CD14-positive monocyte (primary cell): Measurements from ENCODE around the gene DNAJC28. TPM values are rescaled to one million over a fixed set of nuclear protein-coding genes. Genes with fewer than 3 reads are reported as not detected.

Experiments used
- DNase-seq, 3 donors: peaks; one replicate each; pipeline ENCODE4 v3.0.0-alpha.2; 2011 to 2022
- H2AFZ ChIP-seq: 2 replicates; pipeline ENCODE4 v1.6.0; 2012; ENCODE audit warnings: mild to moderate bottlenecking, low read depth, low read length, inconsistent platforms; ENCODE audit not compliant: insufficient read depth, poor library complexity, severe bottlenecking
- H3K27ac ChIP-seq, 2 donors: 1 replicate in 1 of 2; 2 replicates in 1 of 2; pipeline ENCODE4 v1.5.1; 2012 to 2013; ENCODE audit warnings: low read length in 2 of 2, control low read depth in 1 of 2, inconsistent platforms in 1 of 2, low read depth in 1 of 2, mild to moderate bottlenecking in 1 of 2
- H3K27me3 ChIP-seq, 2 donors: one replicate each; pipeline versions ENCODE4 v1.6.0 to v1.6.1; 2011 to 2013; ENCODE audit warnings: low read length in 2 of 2; ENCODE audit not compliant: control insufficient read depth in 2 of 2, insufficient read depth in 2 of 2
- H3K36me3 ChIP-seq, 2 donors: replicated peaks in 1 of 2; 1 replicate in 1 of 2; 2 replicates in 1 of 2; pipeline versions ENCODE4 v1.5.1 to v1.6.1; 2012 to 2013; ENCODE audit warnings: low read length in 2 of 2, control low read depth in 1 of 2, inconsistent platforms in 1 of 2, mild to moderate bottlenecking in 1 of 2; ENCODE audit not compliant: insufficient read depth in 2 of 2, control insufficient read depth in 1 of 2
- H3K4me1 ChIP-seq, 2 donors: 1 replicate in 1 of 2; 2 replicates in 1 of 2; pipeline versions ENCODE4 v1.5.1 to v1.6.1; 2012 to 2013; ENCODE audit warnings: low read length in 2 of 2, control low read depth in 1 of 2, inconsistent platforms in 1 of 2, mild to moderate bottlenecking in 1 of 2, moderate library complexity in 1 of 2; ENCODE audit not compliant: insufficient read depth in 2 of 2, control insufficient read depth in 1 of 2
- H3K4me2 ChIP-seq: replicated peaks from 2 replicates; pipeline ENCODE3; 2012; ENCODE audit warnings: low read length, moderate library complexity, mild to moderate bottlenecking; ENCODE audit not compliant: poor library complexity, severe bottlenecking; ENCODE audit errors: extremely low read depth
- H3K4me3 ChIP-seq, 3 experiments: fragments of 200-600 bp in 1 of 3; sonication (generic) in 1 of 3; replicated peaks in 1 of 3; 1 replicate in 2 of 3; 2 replicates in 1 of 3; pipeline ENCODE4 v1.5.1; 2011 to 2013; ENCODE audit warnings: low read length in 3 of 3, mild to moderate bottlenecking in 3 of 3, control low read depth in 2 of 3, low read depth in 2 of 3, inconsistent platforms in 1 of 3, moderate library complexity in 1 of 3
- H3K79me2 ChIP-seq: 2 replicates; pipeline ENCODE4 v1.6.0; 2012; ENCODE audit warnings: mild to moderate bottlenecking, control low read depth, inconsistent platforms, low read length, moderate library complexity; ENCODE audit not compliant: insufficient read depth
- H3K9ac ChIP-seq: 2 replicates; pipeline ENCODE4 v1.6.0; 2017; ENCODE audit warnings: low read length, mild to moderate bottlenecking; ENCODE audit not compliant: insufficient read depth, poor library complexity, severe bottlenecking
- H3K9me3 ChIP-seq, 2 donors: replicated peaks in 1 of 2; 1 replicate in 1 of 2; 2 replicates in 1 of 2; pipeline versions ENCODE4 v1.5.1 to v1.6.1; 2012 to 2013; ENCODE audit warnings: low read length in 2 of 2, control low read depth in 1 of 2; ENCODE audit not compliant: control insufficient read depth in 1 of 2, insufficient read depth in 1 of 2
- H4K20me1 ChIP-seq: 2 replicates; pipeline ENCODE4 v1.6.0; 2012; ENCODE audit warnings: mild to moderate bottlenecking, low read length, control low read depth, moderate library complexity; ENCODE audit not compliant: insufficient read depth
- H3K27ac Mint-ChIP-seq, 7 donors: one replicate each; pipeline ENCODE4 v1.8.0; 2020; ENCODE audit warnings: mild to moderate bottlenecking in 7 of 7, mixed read lengths in 7 of 7, moderate library complexity in 6 of 7, inconsistent platforms in 2 of 7
- H3K27me3 Mint-ChIP-seq, 3 donors: one replicate each; pipeline ENCODE4 v1.8.0; 2021 to 2022; ENCODE audit warnings: low read depth in 3 of 3, mild to moderate bottlenecking in 3 of 3, mixed read lengths in 3 of 3, moderate library complexity in 3 of 3, inconsistent platforms in 1 of 3
- H3K36me3 Mint-ChIP-seq, 2 donors: one replicate each; pipeline ENCODE4 v1.8.0; 2020; ENCODE audit warnings: mixed read lengths in 2 of 2, inconsistent platforms in 1 of 2, mild to moderate bottlenecking in 1 of 2
- H3K4me1 Mint-ChIP-seq: one replicate; pipeline ENCODE4 v1.8.0; 2020; ENCODE audit warnings: mild to moderate bottlenecking, mixed read lengths
- H3K4me3 Mint-ChIP-seq, 2 donors: one replicate each; pipeline ENCODE4 v1.8.0; 2020; ENCODE audit warnings: mild to moderate bottlenecking in 2 of 2, mixed read lengths in 2 of 2, moderate library complexity in 1 of 2
- H3K9me3 Mint-ChIP-seq, 7 donors: one replicate each; pipeline ENCODE4 v1.8.0; 2020 to 2022; ENCODE audit warnings: mixed read lengths in 7 of 7, mild to moderate bottlenecking in 6 of 7, moderate library complexity in 6 of 7, inconsistent platforms in 2 of 7
- CTCF ChIP-seq: fragments of 200-600 bp; IDR thresholded peaks from one replicate; pipeline ENCODE4 v1.8.0; 2022; ENCODE audit warnings: antibody characterized with exemption, mild to moderate bottlenecking
- WGBS: methylation state at CpG from one replicate; pipeline ENCODE4 v1.1.5; 2013; ENCODE audit warnings: missing lambda C conversion rate; ENCODE audit not compliant: insufficient coverage; 5-methylcytosine and 5-hydroxymethylcytosine counted together
- intact Hi-C, 2 donors: fragments of 100-400 bp; cut with micrococcal nuclease; formaldehyde crosslinking; loops; one replicate each; pipeline versions ENCODE4 v1.15.0 to v1.15.1; 2023
- polyA plus RNA-seq, 3 donors: library from polyadenylated mRNA; depleted of rRNA in 1 of 3; unstranded in 2 of 3; stranded (reverse) in 1 of 3; fragments of 300-500 nt in 2 of 3; fragments of >200 nt in 1 of 3; fragmentation: Illumina TruSeq in 2 of 3; gene quantifications; 1 replicate in 2 of 3; 2 replicates in 1 of 3; pipeline ENCODE4 v1.2.3, GENCODE V29; 2012 to 2021

DNAJC28 gene
- polyA plus RNA-seq, 3 donors = 0.21 to 1.1 (median 0.26) TPM

GRCh38 chr21:33541105-33541711, 49.7 kb upstream of the DNAJC28 start:
- Histone ChIP-seq H3K79me2 (peaks cover 83% of the 10 kb centered on the region), H3K9me3 (no peaks in the 10 kb centered on the region), H4K20me1 (peaks cover 32% of the 10 kb centered on the region), H2AFZ (peak overlapping the region; percentile 66), H3K27me3 (no peaks in the 10 kb centered on the region), H3K4me1 (peaks cover 26 to 38% of the 10 kb centered on the region in 2 donors), H3K4me2 (peak overlapping the region; percentile 79), H3K27ac (peak overlapping the region; percentile 98 to 100), H3K36me3 (peaks cover 4 to 32% of the 10 kb centered on the region in 2 donors), H3K9ac (peak overlapping the region; percentile 97), H3K4me3 (peak overlapping the region; percentile 70 to 89 (median 79))
- Mint-ChIP-seq H3K27ac (peak overlapping the region; percentile 99 to 100 (median 100)), H3K4me1 (peaks cover 36% of the 10 kb centered on the region), H3K36me3 (peaks cover 25 to 27% of the 10 kb centered on the region in 2 donors), H3K9me3 (peaks cover 0 to 2% (median 0%) of the 10 kb centered on the region in 7 donors), H3K4me3 (peak overlapping the region; percentile 84 to 97), H3K27me3 (no peaks in the 10 kb centered on the region)
- 54% methylated on average over 12 of the region's 19 CpGs for WGBS
- peak in 1 of 3 donors; percentile 13 for DNase-seq
- TF ChIP-seq CTCF = no peak
- intact Hi-C loops = loop anchor here (5.0 to 10.0 kb wide), 4 partner anchors 46 to 769 kb away; partner anchors contain the start of genes CRYZL1 (in 1 of the 2), DONSON (in 1 of the 2), ITSN1 (in 1 of the 2) and PAXBP1 (in 1 of the 2)

GRCh38 chr21:33540711-33541104, 49.2 kb upstream of the DNAJC28 start:
- H3K9ac ChIP-seq = no peak overlapping the region
- WGBS = no CpG with 5 or more reads among the region's 3 CpGs
- H3K9me3 Mint-ChIP-seq = peaks cover 0 to 2% (median 0%) of the 10 kb centered on the region in 7 donors
- peaks cover 27 to 30% of the 10 kb centered on the region in 2 donors for H3K36me3 Mint-ChIP-seq
- H3K27ac ChIP-seq = peak overlapping the region in 1 of 2 donors; percentile 98
- H3K9me3 ChIP-seq = no peaks in the 10 kb centered on the region
- no peak overlapping the region for H2AFZ ChIP-seq
- H3K4me1 ChIP-seq = peaks cover 25 to 36% of the 10 kb centered on the region in 2 donors
- H3K4me2 ChIP-seq = peak overlapping the region; percentile 79
- H3K4me1 Mint-ChIP-seq = peaks cover 32% of the 10 kb centered on the region
- H3K27me3 ChIP-seq = no peaks in the 10 kb centered on the region
- H3K4me3 ChIP-seq = no peak overlapping the region
- intact Hi-C loops = loop anchor here (5.0 to 10.0 kb wide), 4 partner anchors 47 to 768 kb away; partner anchors contain the start of genes CRYZL1 (in 1 of the 2), DONSON (in 1 of the 2), ITSN1 (in 1 of the 2) and PAXBP1 (in 1 of the 2)
- peaks cover 7 to 37% of the 10 kb centered on the region in 2 donors for H3K36me3 ChIP-seq
- no peak for DNase-seq
- H3K79me2 ChIP-seq = peaks cover 81% of the 10 kb centered on the region
- peaks cover 27% of the 10 kb centered on the region for H4K20me1 ChIP-seq
- no peaks in the 10 kb centered on the region for H3K27me3 Mint-ChIP-seq
- peak overlapping the region in 1 of 2 donors; percentile 0 for H3K4me3 Mint-ChIP-seq
- peak overlapping the region in 4 of 7 donors; percentile 57 to 100 (median 79) for H3K27ac Mint-ChIP-seq
- no peak for TF ChIP-seq CTCF
